Stimulated activated naive B cell treated with anti-CD40 and anti-IgM and Interleukin-4, amounts not matched to agents 10 μg/mL and 1 μg/mL and 100 μg/mL, for 72 hours (primary cell): ENCODE measurements around the gene CDC42EP3.

ENCODE experiments used
- ATAC-seq, 2 donors: fragments of 150-1000 bp; cut with Tn5 transposase; replicated peaks; 2 replicates each; pipeline ENCODE4 v1.10.0; 2021; ENCODE audit warnings: moderate library complexity in 1 of 2
- DNase-seq: peaks from one replicate; pipeline ENCODE4 v3.0.0; 2021
- H3K27ac Mint-ChIP-seq: one replicate; pipeline ENCODE4 v1.8.0; 2022; ENCODE audit warnings: mild to moderate bottlenecking, mixed read lengths
- H3K27me3 Mint-ChIP-seq, 2 donors: one replicate each; pipeline ENCODE4 v1.8.0; 2022; ENCODE audit warnings: mixed read lengths in 2 of 2
- H3K36me3 Mint-ChIP-seq, 2 donors: one replicate each; pipeline ENCODE4 v1.8.0; 2022; ENCODE audit warnings: mixed read lengths in 2 of 2, mild to moderate bottlenecking in 1 of 2
- H3K4me1 Mint-ChIP-seq, 2 donors: one replicate each; pipeline ENCODE4 v1.8.0; 2022; ENCODE audit warnings: mixed read lengths in 2 of 2, mild to moderate bottlenecking in 1 of 2
- H3K4me3 Mint-ChIP-seq, 2 donors: one replicate each; pipeline ENCODE4 v1.8.0; 2022; ENCODE audit warnings: mild to moderate bottlenecking in 2 of 2, mixed read lengths in 2 of 2, moderate library complexity in 1 of 2
- H3K9me3 Mint-ChIP-seq, 2 donors: one replicate each; pipeline ENCODE4 v1.8.0; 2022; ENCODE audit warnings: mixed read lengths in 2 of 2, mild to moderate bottlenecking in 1 of 2

CDC42EP3 gene

GRCh38 chr2:37618326-37618725, 53.1 kb downstream of the CDC42EP3 start:
- Mint-ChIP-seq H3K36me3 (peaks cover 8 to 10% of the 10 kb centered on the region in 2 donors), H3K4me1 (peaks cover 37 to 46% of the 10 kb centered on the region in 2 donors), H3K27ac (peak overlapping the region; percentile 21), H3K9me3 (peaks cover 5 to 14% of the 10 kb centered on the region in 2 donors), H3K4me3 (peak overlapping the region in 1 of 2 donors; percentile 25), H3K27me3 (peaks cover 0 to 10% of the 10 kb centered on the region in 2 donors)
- DNase-seq (no peak), ATAC-seq (no peak)

- Mint-ChIP-seq H3K27ac (peak overlapping the region; percentile 44), H3K36me3 (peaks cover 8 to 10% of the 10 kb centered on the region in 2 donors), H3K27me3 (peaks cover 0 to 10% of the 10 kb centered on the region in 2 donors), H3K9me3 (peaks cover 5 to 13% of the 10 kb centered on the region in 2 donors), H3K4me3 (no peak overlapping the region), H3K4me1 (peaks cover 28 to 38% of the 10 kb centered on the region in 2 donors)
- DNase-seq (no peak), ATAC-seq (peak in 1 of 2 donors; percentile 51)
Observed at GRCh38 chr2:37617119-37617892, 54.1 kb downstream of the CDC42EP3 start.

- peak overlapping the region; percentile 44 for H3K27ac Mint-ChIP-seq
- peaks cover 26 to 33% of the 10 kb centered on the region in 2 donors for H3K4me1 Mint-ChIP-seq
- H3K9me3 Mint-ChIP-seq = peaks cover 3 to 13% of the 10 kb centered on the region in 2 donors
- DNase-seq = no peak
- no peak overlapping the region for H3K4me3 Mint-ChIP-seq
- H3K36me3 Mint-ChIP-seq = peaks cover 8 to 10% of the 10 kb centered on the region in 2 donors
- H3K27me3 Mint-ChIP-seq = peaks cover 0 to 8% of the 10 kb centered on the region in 2 donors
- peak; percentile 38 to 61 for ATAC-seq
Observed at GRCh38 chr2:37616677-37617005, 54.8 kb downstream of the CDC42EP3 start.

- ATAC-seq = peak; percentile 91 to 93
- Mint-ChIP-seq H3K9me3 (peaks cover 0 to 13% of the 10 kb centered on the region in 2 donors), H3K36me3 (peaks cover 8 to 10% of the 10 kb centered on the region in 2 donors), H3K27ac (peak overlapping the region; percentile 90), H3K27me3 (peaks cover 0 to 2% of the 10 kb centered on the region in 2 donors), H3K4me1 (peaks cover 22 to 28% of the 10 kb centered on the region in 2 donors), H3K4me3 (peak overlapping the region in 1 of 2 donors; percentile 54)
- DNase-seq = peak; percentile 44
Observed at GRCh38 chr2:37615804-37616676, 55.4 kb downstream of the CDC42EP3 start.

GRCh38 chr2:37614061-37614738, 57.2 kb downstream of the CDC42EP3 start:
- Mint-ChIP-seq H3K36me3 (peaks cover 8 to 10% of the 10 kb centered on the region in 2 donors), H3K4me1 (peaks cover 21 to 25% of the 10 kb centered on the region in 2 donors), H3K4me3 (no peak overlapping the region), H3K27me3 (no peaks in the 10 kb centered on the region), H3K27ac (no peak overlapping the region), H3K9me3 (peaks cover 0 to 13% of the 10 kb centered on the region in 2 donors)
- ATAC-seq (no peak), DNase-seq (no peak)

GRCh38 chr2:37612382-37612781, 59.1 kb downstream of the CDC42EP3 start:
- DNase-seq = no peak
- Mint-ChIP-seq H3K36me3 (peaks cover 5 to 8% of the 10 kb centered on the region in 2 donors), H3K4me3 (no peak overlapping the region), H3K9me3 (peaks cover 0 to 9% of the 10 kb centered on the region in 2 donors), H3K27ac (no peak overlapping the region), H3K27me3 (no peaks in the 10 kb centered on the region), H3K4me1 (peaks cover 18 to 22% of the 10 kb centered on the region in 2 donors)
- no peak for ATAC-seq

- H3K36me3 Mint-ChIP-seq = peaks cover 2 to 3% of the 10 kb centered on the region in 2 donors
- H3K9me3 Mint-ChIP-seq = peaks cover 0 to 4% of the 10 kb centered on the region in 2 donors
- H3K27me3 Mint-ChIP-seq = no peaks in the 10 kb centered on the region
- no peak overlapping the region for H3K4me3 Mint-ChIP-seq
- no peak overlapping the region for H3K27ac Mint-ChIP-seq
- ATAC-seq = no peak
- no peak for DNase-seq
- H3K4me1 Mint-ChIP-seq = peaks cover 6% of the 10 kb centered on the region in 2 donors
Observed at GRCh38 chr2:37610638-37611289, 60.7 kb downstream of the CDC42EP3 start.

- DNase-seq (no peak), ATAC-seq (no peak)
- Mint-ChIP-seq H3K27me3 (no peaks in the 10 kb centered on the region), H3K4me1 (peaks cover 0 to 2% of the 10 kb centered on the region in 2 donors), H3K9me3 (peaks cover 3 to 6% of the 10 kb centered on the region in 2 donors), H3K27ac (no peak overlapping the region), H3K36me3 (peaks cover 2 to 7% of the 10 kb centered on the region in 2 donors), H3K4me3 (no peak overlapping the region)
Observed at GRCh38 chr2:37609782-37610181, 61.7 kb downstream of the CDC42EP3 start.

GRCh38 chr2:37604716-37605115, 66.7 kb downstream of the CDC42EP3 start:
- peaks cover 3 to 6% of the 10 kb centered on the region in 2 donors for H3K9me3 Mint-ChIP-seq
- peaks cover 0 to 10% of the 10 kb centered on the region in 2 donors for H3K27me3 Mint-ChIP-seq
- no peak overlapping the region for H3K4me3 Mint-ChIP-seq
- peaks cover 2 to 7% of the 10 kb centered on the region in 2 donors for H3K36me3 Mint-ChIP-seq
- ATAC-seq (no peak), DNase-seq (no peak)
- H3K27ac Mint-ChIP-seq = no peak overlapping the region
- H3K4me1 Mint-ChIP-seq = peaks cover 6 to 20% of the 10 kb centered on the region in 2 donors

- Mint-ChIP-seq H3K4me3 (no peak overlapping the region), H3K27ac (no peak overlapping the region), H3K36me3 (peaks cover 4 to 7% of the 10 kb centered on the region in 2 donors), H3K4me1 (peaks cover 6 to 20% of the 10 kb centered on the region in 2 donors), H3K9me3 (peaks cover 5 to 7% of the 10 kb centered on the region in 2 donors), H3K27me3 (peaks cover 10 to 16% of the 10 kb centered on the region in 2 donors)
- no peak for DNase-seq
- ATAC-seq = no peak
Observed at GRCh38 chr2:37602702-37603101, 68.7 kb downstream of the CDC42EP3 start.

- Mint-ChIP-seq H3K27ac (no peak overlapping the region), H3K27me3 (peaks cover 16% of the 10 kb centered on the region in 2 donors), H3K36me3 (peaks cover 4 to 7% of the 10 kb centered on the region in 2 donors), H3K4me3 (no peak overlapping the region), H3K4me1 (peaks cover 7 to 26% of the 10 kb centered on the region in 2 donors), H3K9me3 (peaks cover 5 to 7% of the 10 kb centered on the region in 2 donors)
- no peak for ATAC-seq
- no peak for DNase-seq
Observed at GRCh38 chr2:37602040-37602439, 69.4 kb downstream of the CDC42EP3 start.

GRCh38 chr2:37601569-37601968, 69.9 kb downstream of the CDC42EP3 start:
- Mint-ChIP-seq H3K36me3 (peaks cover 4 to 7% of the 10 kb centered on the region in 2 donors), H3K4me1 (peaks cover 7 to 29% of the 10 kb centered on the region in 2 donors), H3K27me3 (peaks cover 16 to 18% of the 10 kb centered on the region in 2 donors), H3K4me3 (no peak overlapping the region), H3K9me3 (peaks cover 5 to 7% of the 10 kb centered on the region in 2 donors), H3K27ac (no peak overlapping the region)
- DNase-seq = no peak
- ATAC-seq = no peak

- H3K27me3 Mint-ChIP-seq = peaks cover 16 to 18% of the 10 kb centered on the region in 2 donors
- no peak overlapping the region for H3K27ac Mint-ChIP-seq
- H3K4me1 Mint-ChIP-seq = peaks cover 7 to 29% of the 10 kb centered on the region in 2 donors
- peaks cover 2 to 3% of the 10 kb centered on the region in 2 donors for H3K36me3 Mint-ChIP-seq
- H3K9me3 Mint-ChIP-seq = peaks cover 4 to 7% of the 10 kb centered on the region in 2 donors
- peak overlapping the region in 1 of 2 donors; percentile 17 for H3K4me3 Mint-ChIP-seq
- DNase-seq (no peak), ATAC-seq (peak; percentile 92 to 95)
Observed at GRCh38 chr2:37600735-37601134, 70.7 kb downstream of the CDC42EP3 start.
